Measurements from ENCODE around the gene ITPK1. TPM values are rescaled to one million over a fixed set of nuclear protein-coding genes. Genes with fewer than 3 reads are reported as not detected.

Gene ITPK1
- total RNA-seq, 1 experiment from 2014 or later, result 25.9 TPM

DNA sequence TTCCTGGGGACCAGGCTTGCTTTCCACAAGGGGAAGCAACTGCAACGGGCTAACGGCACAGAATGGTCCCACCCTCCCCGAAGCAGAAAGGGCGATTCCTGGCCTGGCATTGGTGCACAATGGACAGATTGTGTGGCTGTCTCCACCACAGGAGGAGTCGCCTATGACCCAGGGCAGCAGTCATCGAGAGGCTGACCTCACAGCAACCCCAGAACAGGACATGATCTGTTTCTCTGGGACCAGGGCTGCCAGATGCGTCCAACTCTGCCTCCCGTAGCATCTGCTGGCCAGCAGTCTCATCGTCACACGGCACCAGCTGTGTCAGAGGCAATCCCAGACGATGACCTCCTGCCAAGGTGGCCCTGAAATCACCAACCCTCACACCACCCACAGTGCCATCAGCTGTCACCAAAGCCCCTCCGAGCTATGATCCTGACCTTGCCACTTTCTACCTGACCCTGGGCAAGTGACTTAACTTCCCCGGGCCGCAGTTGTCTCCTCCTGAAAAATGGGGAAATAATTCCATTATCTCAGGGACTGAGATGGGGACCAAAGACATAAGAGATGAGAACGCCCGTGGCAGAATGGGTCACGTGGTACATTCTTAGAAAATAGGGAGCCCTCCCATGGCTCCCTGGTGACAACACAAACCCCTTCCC, 106.1 kb downstream of the ITPK1 start:
- ChIA-PET CTCF (no interaction called here), POLR2A (interaction anchor here (0.7 kb wide), 1 partner anchor 1658 kb away, joined by 3 read pairs; no protein-coding TSS in a partner anchor)
- no peak for ATAC-seq
- TF ChIP-seq TCF7L2 (IDR thresholded peaks at IDR 0.05; ENCODE audit: low read depth, low read length) (no peak), POLR2AphosphoS5 (IDR thresholded peaks at IDR 0.05; ENCODE audit: low read depth, low read length) (no peak), SIN3A (IDR thresholded peaks at IDR 0.05; ENCODE audit: borderline replicate concordance, insufficient read depth, low read depth, low read length) (no peak)
- TF ChIP-seq, protein P1, sequence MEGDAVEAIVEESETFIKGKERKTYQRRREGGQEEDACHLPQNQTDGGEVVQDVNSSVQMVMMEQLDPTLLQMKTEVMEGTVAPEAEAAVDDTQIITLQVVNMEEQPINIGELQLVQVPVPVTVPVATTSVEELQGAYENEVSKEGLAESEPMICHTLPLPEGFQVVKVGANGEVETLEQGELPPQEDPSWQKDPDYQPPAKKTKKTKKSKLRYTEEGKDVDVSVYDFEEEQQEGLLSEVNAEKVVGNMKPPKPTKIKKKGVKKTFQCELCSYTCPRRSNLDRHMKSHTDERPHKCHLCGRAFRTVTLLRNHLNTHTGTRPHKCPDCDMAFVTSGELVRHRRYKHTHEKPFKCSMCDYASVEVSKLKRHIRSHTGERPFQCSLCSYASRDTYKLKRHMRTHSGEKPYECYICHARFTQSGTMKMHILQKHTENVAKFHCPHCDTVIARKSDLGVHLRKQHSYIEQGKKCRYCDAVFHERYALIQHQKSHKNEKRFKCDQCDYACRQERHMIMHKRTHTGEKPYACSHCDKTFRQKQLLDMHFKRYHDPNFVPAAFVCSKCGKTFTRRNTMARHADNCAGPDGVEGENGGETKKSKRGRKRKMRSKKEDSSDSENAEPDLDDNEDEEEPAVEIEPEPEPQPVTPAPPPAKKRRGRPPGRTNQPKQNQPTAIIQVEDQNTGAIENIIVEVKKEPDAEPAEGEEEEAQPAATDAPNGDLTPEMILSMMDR (IDR thresholded peaks at IDR 0.05), result no peak
- TF ChIP-seq, protein P2, sequence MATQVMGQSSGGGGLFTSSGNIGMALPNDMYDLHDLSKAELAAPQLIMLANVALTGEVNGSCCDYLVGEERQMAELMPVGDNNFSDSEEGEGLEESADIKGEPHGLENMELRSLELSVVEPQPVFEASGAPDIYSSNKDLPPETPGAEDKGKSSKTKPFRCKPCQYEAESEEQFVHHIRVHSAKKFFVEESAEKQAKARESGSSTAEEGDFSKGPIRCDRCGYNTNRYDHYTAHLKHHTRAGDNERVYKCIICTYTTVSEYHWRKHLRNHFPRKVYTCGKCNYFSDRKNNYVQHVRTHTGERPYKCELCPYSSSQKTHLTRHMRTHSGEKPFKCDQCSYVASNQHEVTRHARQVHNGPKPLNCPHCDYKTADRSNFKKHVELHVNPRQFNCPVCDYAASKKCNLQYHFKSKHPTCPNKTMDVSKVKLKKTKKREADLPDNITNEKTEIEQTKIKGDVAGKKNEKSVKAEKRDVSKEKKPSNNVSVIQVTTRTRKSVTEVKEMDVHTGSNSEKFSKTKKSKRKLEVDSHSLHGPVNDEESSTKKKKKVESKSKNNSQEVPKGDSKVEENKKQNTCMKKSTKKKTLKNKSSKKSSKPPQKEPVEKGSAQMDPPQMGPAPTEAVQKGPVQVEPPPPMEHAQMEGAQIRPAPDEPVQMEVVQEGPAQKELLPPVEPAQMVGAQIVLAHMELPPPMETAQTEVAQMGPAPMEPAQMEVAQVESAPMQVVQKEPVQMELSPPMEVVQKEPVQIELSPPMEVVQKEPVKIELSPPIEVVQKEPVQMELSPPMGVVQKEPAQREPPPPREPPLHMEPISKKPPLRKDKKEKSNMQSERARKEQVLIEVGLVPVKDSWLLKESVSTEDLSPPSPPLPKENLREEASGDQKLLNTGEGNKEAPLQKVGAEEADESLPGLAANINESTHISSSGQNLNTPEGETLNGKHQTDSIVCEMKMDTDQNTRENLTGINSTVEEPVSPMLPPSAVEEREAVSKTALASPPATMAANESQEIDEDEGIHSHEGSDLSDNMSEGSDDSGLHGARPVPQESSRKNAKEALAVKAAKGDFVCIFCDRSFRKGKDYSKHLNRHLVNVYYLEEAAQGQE (IDR thresholded peaks at IDR 0.05; ENCODE audit: insufficient read depth in 1 of 2, low read depth in 2 of 2, low read length in 1 of 2), result no peak
- Histone ChIP-seq H3K4me1 (ENCODE audit: control insufficient read depth, insufficient read depth, low read length) (no peaks in the 10 kb centered on the region), H3K4me3 (ENCODE audit: low read depth in 2 of 2, low read length in 2 of 2) (no peak overlapping the region), H3K27ac (ENCODE audit: low read length) (no peak overlapping the region), H3K27me3 (ENCODE audit: control insufficient read depth, insufficient read depth, low read length) (no peaks in the 10 kb centered on the region), H3K9me3 (ENCODE audit: control insufficient read depth, insufficient read depth, low read depth, low read length) (no peaks in the 10 kb centered on the region), H3K36me3 (ENCODE audit: control insufficient read depth, insufficient read depth, low read length) (no peaks in the 10 kb centered on the region)
- intact Hi-C loops (cut with micrococcal nuclease; ENCODE audit: unreplicated experiment), result no loop called here
- no TSS peak for BruUV-seq (replicated peaks)
- in situ Hi-C loops (cut with HindIII; ENCODE audit: low pct_unique_long_range_greater_than_20kb, low sequenced_read_pairs), result no loop called here
- no peak for DNase-seq (ENCODE audit: low read depth, low spot score)

DNA sequence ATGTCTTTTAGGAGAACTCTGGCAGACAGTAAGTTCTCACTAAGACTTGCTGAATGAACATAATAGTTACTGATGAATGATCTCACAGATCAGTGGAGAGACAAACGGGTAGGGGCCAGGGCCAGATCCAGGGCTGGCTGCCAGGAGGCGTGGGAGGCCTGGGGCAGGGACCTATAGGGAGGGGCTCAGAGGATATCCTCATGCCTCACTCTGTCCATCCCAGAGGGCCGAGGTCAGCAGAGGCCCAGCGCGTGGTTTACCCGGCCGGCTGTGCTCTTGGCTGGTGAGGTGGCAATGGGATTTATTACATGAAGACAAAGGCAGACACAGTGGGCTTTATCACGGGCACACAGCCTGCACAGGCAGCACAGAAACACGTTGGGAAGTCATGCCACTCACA, 107.3 kb downstream of the ITPK1 start:
- H3K4me3 ChIP-seq (ENCODE audit: low read depth in 2 of 2, low read length in 2 of 2), result no peak overlapping the region
- H3K36me3 ChIP-seq (ENCODE audit: control insufficient read depth, insufficient read depth, low read length), result no peaks in the 10 kb centered on the region
- ChIA-PET CTCF (no interaction called here), POLR2A (no interaction called here)
- no peaks in the 10 kb centered on the region for H3K27me3 ChIP-seq (ENCODE audit: control insufficient read depth, insufficient read depth, low read length)
- intact Hi-C loops (cut with micrococcal nuclease; ENCODE audit: unreplicated experiment) (no loop called here), in situ Hi-C loops (cut with HindIII; ENCODE audit: low pct_unique_long_range_greater_than_20kb, low sequenced_read_pairs) (no loop called here)
- no peaks in the 10 kb centered on the region for H3K9me3 ChIP-seq (ENCODE audit: control insufficient read depth, insufficient read depth, low read depth, low read length)
- H3K4me1 ChIP-seq (ENCODE audit: control insufficient read depth, insufficient read depth, low read length), result no peaks in the 10 kb centered on the region
- no peak for DNase-seq (ENCODE audit: low read depth, low spot score)
- no peak overlapping the region for H3K27ac ChIP-seq (ENCODE audit: low read length)
- no peak for ATAC-seq
- no TSS peak for BruUV-seq (replicated peaks)
- TF ChIP-seq POLR2AphosphoS5 (IDR thresholded peaks at IDR 0.05; ENCODE audit: low read depth, low read length) (no peak), TCF7L2 (IDR thresholded peaks at IDR 0.05; ENCODE audit: low read depth, low read length) (no peak), SIN3A (IDR thresholded peaks at IDR 0.05; ENCODE audit: borderline replicate concordance, insufficient read depth, low read depth, low read length) (no peak)
- TF ChIP-seq, protein P2 (IDR thresholded peaks at IDR 0.05; ENCODE audit: insufficient read depth in 1 of 2, low read depth in 2 of 2, low read length in 1 of 2), result no peak
- TF ChIP-seq, protein P1 (IDR thresholded peaks at IDR 0.05), result no peak

Measured in Panc1 (cell line).